CD4-positive, CD25-positive, alpha-beta regulatory T cell (primary cell): ENCODE measurements around the gene SERPINB13. TPM values are rescaled to one million over a fixed set of nuclear protein-coding genes. Genes with fewer than 3 reads are reported as not detected.

Experiments used
- ATAC-seq, 2 donors: fragments of 150-1000 bp; cut with Tn5 transposase; one replicate each; pipeline ENCODE4 v1.10.0; 2021; ENCODE audit warnings: low read depth in 2 of 2, moderate number of reproducible peaks in 2 of 2, moderate library complexity in 1 of 2
- DNase-seq, 3 donors: peaks; one replicate each; pipeline versions ENCODE4 v3.0.0 to v3.0.0-alpha.2; 2012 to 2022; ENCODE audit warnings: mixed read lengths in 1 of 3
- H3K27ac ChIP-seq: one replicate; pipeline ENCODE4 v1.7.0; 2013; ENCODE audit warnings: mild to moderate bottlenecking, low read length; ENCODE audit not compliant: insufficient read depth, poor library complexity, severe bottlenecking
- H3K27me3 ChIP-seq: one replicate; pipeline ENCODE4 v1.7.0; 2013; ENCODE audit warnings: low read length; ENCODE audit not compliant: control insufficient read depth, insufficient read depth
- H3K36me3 ChIP-seq: one replicate; pipeline ENCODE4 v1.7.0; 2013; ENCODE audit warnings: mild to moderate bottlenecking, low read length, moderate library complexity; ENCODE audit not compliant: control insufficient read depth, insufficient read depth
- H3K4me1 ChIP-seq: 2 replicates; pipeline ENCODE4 v1.7.0; 2013; ENCODE audit warnings: mild to moderate bottlenecking, low read length; ENCODE audit not compliant: insufficient read depth, control insufficient read depth, poor library complexity, severe bottlenecking
- H3K4me3 ChIP-seq: one replicate; pipeline ENCODE4 v1.7.0; 2013; ENCODE audit warnings: low read depth, mild to moderate bottlenecking, low read length, moderate library complexity
- H3K9me3 ChIP-seq, 2 experiments: 1 replicate in 1 of 2; 2 replicates in 1 of 2; pipeline ENCODE4 v1.7.0; 2013; ENCODE audit warnings: low read length in 2 of 2, mild to moderate bottlenecking in 1 of 2, moderate library complexity in 1 of 2; ENCODE audit not compliant: control insufficient read depth in 2 of 2
- H3K27ac Mint-ChIP-seq, 3 donors: one replicate each; pipeline ENCODE4 v1.8.0; 2020 to 2022; ENCODE audit warnings: mild to moderate bottlenecking in 3 of 3, mixed read lengths in 3 of 3, moderate library complexity in 2 of 3
- H3K27me3 Mint-ChIP-seq: one replicate; pipeline ENCODE4 v1.8.0; 2022; ENCODE audit warnings: mild to moderate bottlenecking, mixed read lengths
- H3K36me3 Mint-ChIP-seq: one replicate; pipeline ENCODE4 v1.8.0; 2020; ENCODE audit warnings: mixed read lengths
- H3K4me1 Mint-ChIP-seq, 4 donors: one replicate each; pipeline ENCODE4 v1.8.0; 2020 to 2022; ENCODE audit warnings: mixed read lengths in 4 of 4, mild to moderate bottlenecking in 1 of 4
- H3K4me3 Mint-ChIP-seq, 4 donors: one replicate each; pipeline ENCODE4 v1.8.0; 2020 to 2022; ENCODE audit warnings: mild to moderate bottlenecking in 4 of 4, mixed read lengths in 4 of 4, moderate library complexity in 3 of 4
- H3K9me3 Mint-ChIP-seq, 7 donors: one replicate each; pipeline ENCODE4 v1.8.0; 2020 to 2022; ENCODE audit warnings: mixed read lengths in 7 of 7, mild to moderate bottlenecking in 3 of 7, moderate library complexity in 2 of 7
- polyA plus RNA-seq, 4 donors: library from polyadenylated mRNA; unstranded; fragments of 300-500 nt; fragmentation: Illumina TruSeq; gene quantifications; one replicate each; pipeline ENCODE4 v1.2.3, GENCODE V29; 2021
- total RNA-seq: library from RNA; stranded (reverse); gene quantifications from one replicate; pipeline ENCODE4 v1.2.3, GENCODE V29; 2022

Gene SERPINB13
- total and polyA plus RNA-seq, 5 donors from 2014 or later: not detected

DNA sequence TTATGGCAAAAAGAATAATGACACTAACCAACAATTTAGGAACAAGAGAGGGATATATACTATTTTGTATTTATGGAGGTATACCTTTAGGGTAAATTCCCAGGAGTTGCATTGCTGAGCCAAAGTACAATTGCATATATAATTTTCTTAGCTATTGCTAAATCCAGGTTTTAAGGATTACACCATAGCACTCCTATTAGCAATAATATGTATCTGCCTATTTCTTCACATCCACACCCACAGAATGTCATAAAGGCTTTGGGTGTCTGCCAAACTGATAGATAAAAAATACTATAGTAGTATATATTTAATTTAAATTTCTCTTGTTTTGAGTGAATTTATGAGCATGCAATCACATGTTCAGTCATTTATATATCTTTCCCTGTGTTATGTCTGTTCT, 11.5 kb upstream of the SERPINB13 start:
- H3K36me3 ChIP-seq: no peaks in the 10 kb centered on the region
- H3K27me3 Mint-ChIP-seq: peaks cover 20% of the 10 kb centered on the region
- no peaks in the 10 kb centered on the region for H3K36me3 Mint-ChIP-seq
- no peaks in the 10 kb centered on the region for H3K4me1 Mint-ChIP-seq
- no peak overlapping the region for H3K4me3 Mint-ChIP-seq
- no peak overlapping the region for H3K27ac Mint-ChIP-seq
- no peak for DNase-seq
- H3K9me3 ChIP-seq: no peaks in the 10 kb centered on the region
- peaks cover 2% of the 10 kb centered on the region for H3K27me3 ChIP-seq
- H3K27ac ChIP-seq: no peak overlapping the region
- no peak for ATAC-seq
- H3K4me1 ChIP-seq: no peaks in the 10 kb centered on the region
- peaks cover 0 to 1% (median 0%) of the 10 kb centered on the region in 7 donors for H3K9me3 Mint-ChIP-seq
- H3K4me3 ChIP-seq: no peak overlapping the region

DNA sequence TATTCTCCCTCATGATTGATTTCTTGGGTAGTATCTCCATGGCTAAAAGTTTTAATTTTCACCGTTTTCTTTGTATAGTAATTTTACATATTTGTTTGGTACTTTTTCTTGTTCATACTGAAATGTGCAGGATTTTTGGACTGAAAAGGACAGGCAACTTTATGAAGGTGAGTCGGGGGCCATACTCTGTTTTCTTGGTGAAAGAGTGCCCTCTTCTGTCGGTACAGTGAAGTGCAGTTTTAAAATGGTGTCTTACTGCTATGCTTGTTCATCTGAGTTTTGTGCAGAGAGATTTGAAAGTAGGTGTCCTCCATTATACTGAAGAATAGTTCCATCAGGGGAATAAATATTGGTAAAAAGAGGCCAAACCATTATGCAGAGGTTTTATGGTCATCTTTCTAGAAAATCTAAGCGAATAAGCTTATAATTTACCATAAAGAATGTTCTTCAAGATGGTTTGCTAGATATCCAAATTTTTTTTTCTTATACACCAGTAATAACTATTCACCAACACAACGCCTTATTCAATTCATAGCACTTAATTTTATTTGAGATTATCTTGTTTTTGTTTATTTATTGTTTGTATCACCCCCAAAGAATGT, 8.7 kb upstream of the SERPINB13 start:
- H3K4me1 ChIP-seq: no peaks in the 10 kb centered on the region
- no peak for ATAC-seq
- peaks cover 2% of the 10 kb centered on the region for H3K27me3 ChIP-seq
- no peak overlapping the region for H3K27ac Mint-ChIP-seq
- no peak overlapping the region for H3K27ac ChIP-seq
- H3K27me3 Mint-ChIP-seq: peaks cover 14% of the 10 kb centered on the region
- no peaks in the 10 kb centered on the region for H3K4me1 Mint-ChIP-seq
- no peaks in the 10 kb centered on the region for H3K36me3 Mint-ChIP-seq
- no peak overlapping the region for H3K4me3 Mint-ChIP-seq
- DNase-seq: peak in 1 of 3 donors; percentile 46
- H3K9me3 Mint-ChIP-seq: peaks cover 0 to 1% (median 0%) of the 10 kb centered on the region in 7 donors
- H3K9me3 ChIP-seq: no peaks in the 10 kb centered on the region
- H3K4me3 ChIP-seq: no peak overlapping the region
- no peaks in the 10 kb centered on the region for H3K36me3 ChIP-seq

DNA sequence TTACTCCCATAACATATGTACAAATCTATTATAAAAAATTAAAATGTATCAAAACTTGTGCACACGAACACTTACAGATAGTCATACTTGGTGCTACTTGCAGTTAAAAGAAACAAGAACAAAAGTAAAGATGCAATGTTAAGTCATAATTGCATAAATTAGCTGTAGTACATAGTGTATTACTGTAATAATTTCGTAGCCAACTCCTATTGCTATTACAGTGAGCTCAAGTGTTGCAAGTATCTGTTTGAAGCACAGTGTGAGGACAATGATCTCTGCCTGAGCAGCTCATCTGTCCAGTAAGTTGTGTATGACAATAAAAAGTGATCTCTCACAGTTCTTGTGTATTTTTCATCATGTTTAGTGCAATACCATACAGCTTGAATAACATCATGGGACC, 7.5 kb upstream of the SERPINB13 start:
- no peaks in the 10 kb centered on the region for H3K9me3 ChIP-seq
- no peak overlapping the region for H3K27ac Mint-ChIP-seq

DNA sequence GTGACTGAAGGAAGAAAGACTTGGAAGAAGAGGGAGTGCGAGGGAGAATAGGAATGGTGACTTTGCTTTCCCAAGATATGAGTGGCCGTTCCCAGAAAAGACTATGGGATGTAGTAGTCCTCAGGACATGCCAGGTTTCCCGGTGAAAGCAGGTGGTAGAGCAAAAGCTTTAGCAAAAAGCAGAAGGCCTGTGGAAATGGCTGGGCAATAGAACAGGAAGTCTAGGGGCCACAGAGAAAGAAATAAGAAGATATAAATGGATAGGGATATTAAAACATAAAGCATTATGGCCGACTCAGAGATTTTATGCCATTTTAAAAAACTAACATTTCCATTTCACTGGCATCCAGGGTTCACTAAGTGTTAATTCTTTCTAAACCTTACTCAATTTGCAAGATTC, 1.2 kb upstream of the SERPINB13 start:
- no peaks in the 10 kb centered on the region for H3K4me1 ChIP-seq
- DNase-seq: no peak
- H3K27ac ChIP-seq: no peak overlapping the region
- Mint-ChIP-seq H3K36me3 (no peaks in the 10 kb centered on the region), H3K27ac (no peak overlapping the region), H3K4me3 (no peak overlapping the region), H3K4me1 (no peaks in the 10 kb centered on the region), H3K27me3 (no peaks in the 10 kb centered on the region), H3K9me3 (no peaks in the 10 kb centered on the region)
- H3K27me3 ChIP-seq: peaks cover 2% of the 10 kb centered on the region
- H3K4me3 ChIP-seq: no peak overlapping the region
- no peaks in the 10 kb centered on the region for H3K9me3 ChIP-seq
- no peak for ATAC-seq
- no peaks in the 10 kb centered on the region for H3K36me3 ChIP-seq

More for the DNA sequence above, 7.5 kb upstream of the SERPINB13 start:
- DNase-seq: no peak
- Histone ChIP-seq H3K27me3 (peaks cover 2% of the 10 kb centered on the region), H3K27ac (no peak overlapping the region), H3K4me3 (no peak overlapping the region), H3K4me1 (no peaks in the 10 kb centered on the region), H3K36me3 (no peaks in the 10 kb centered on the region)
- Mint-ChIP-seq H3K4me1 (no peaks in the 10 kb centered on the region), H3K9me3 (peaks cover 0 to 1% (median 0%) of the 10 kb centered on the region in 7 donors), H3K36me3 (no peaks in the 10 kb centered on the region), H3K27me3 (peaks cover 9% of the 10 kb centered on the region), H3K4me3 (no peak overlapping the region)
- ATAC-seq: no peak

DNA sequence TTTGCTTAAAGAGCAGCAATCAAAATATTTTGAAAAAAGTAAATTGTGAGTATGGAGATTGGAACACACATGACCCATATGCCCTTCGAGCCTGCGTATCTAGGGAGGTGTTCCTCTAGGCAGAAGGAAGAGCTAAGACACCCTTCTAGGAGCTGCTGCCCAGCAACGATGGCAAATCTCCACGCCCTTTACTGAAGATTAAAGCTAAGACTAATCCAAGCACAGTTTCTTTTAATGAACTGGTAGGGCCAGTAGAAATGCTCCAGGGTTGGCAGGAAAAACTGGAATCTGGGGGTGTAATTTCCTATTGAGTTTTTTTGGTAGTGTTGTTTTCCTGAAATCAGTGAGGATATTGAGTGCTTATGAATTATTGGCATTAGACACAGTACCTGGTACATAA, 712 bp upstream of the SERPINB13 start:
- Histone ChIP-seq H3K4me3 (no peak overlapping the region), H3K4me1 (no peaks in the 10 kb centered on the region), H3K9me3 (no peaks in the 10 kb centered on the region), H3K27ac (no peak overlapping the region), H3K27me3 (no peaks in the 10 kb centered on the region), H3K36me3 (no peaks in the 10 kb centered on the region)
- Mint-ChIP-seq H3K4me1 (no peaks in the 10 kb centered on the region), H3K27me3 (no peaks in the 10 kb centered on the region), H3K27ac (no peak overlapping the region), H3K9me3 (no peaks in the 10 kb centered on the region), H3K36me3 (no peaks in the 10 kb centered on the region), H3K4me3 (no peak overlapping the region)
- no peak for ATAC-seq
- DNase-seq: no peak

DNA sequence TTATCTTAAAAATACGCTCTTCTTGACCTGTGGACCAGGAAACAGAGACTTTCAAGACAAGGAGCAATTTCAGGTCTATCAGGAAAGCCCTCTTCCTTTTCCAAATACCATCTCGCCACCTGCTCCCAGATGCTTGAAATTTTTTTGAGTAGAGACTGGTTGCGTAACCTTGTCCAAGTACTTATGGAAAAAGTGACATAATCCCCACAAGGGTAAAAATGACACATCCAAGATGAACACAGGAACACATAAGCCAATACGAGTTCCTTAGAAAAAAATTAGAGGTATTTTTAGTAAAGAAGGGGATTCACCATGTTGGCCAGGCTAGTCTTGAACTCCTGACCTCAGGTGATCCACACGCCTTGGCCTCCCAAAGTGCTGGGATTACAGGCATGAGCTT, 1.8 kb downstream of the SERPINB13 start:
- no peaks in the 10 kb centered on the region for H3K27me3 ChIP-seq

DNA sequence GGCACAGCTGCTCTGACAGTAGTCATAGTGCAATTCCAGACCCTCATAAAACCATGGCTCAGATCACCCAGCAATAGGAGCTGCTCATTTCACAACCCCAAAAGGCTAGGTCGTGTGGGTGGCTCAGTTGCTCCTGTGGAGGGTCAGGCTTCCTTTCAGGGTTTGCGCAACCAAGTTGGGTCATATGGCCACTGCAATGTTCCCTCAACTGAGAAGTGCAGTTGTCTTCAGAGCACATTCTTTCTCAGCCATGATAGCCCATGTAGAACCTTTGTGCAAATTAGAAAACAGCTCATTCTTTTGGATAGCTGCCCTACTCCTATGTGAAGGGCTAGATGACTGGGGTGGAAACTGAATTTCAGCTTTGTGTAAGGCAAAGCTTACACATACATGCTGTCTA, 3.2 kb downstream of the SERPINB13 start:
- no peak for ATAC-seq

More for the DNA sequence above, 1.8 kb downstream of the SERPINB13 start:
- H3K9me3 ChIP-seq: no peaks in the 10 kb centered on the region
- Mint-ChIP-seq H3K4me3 (no peak overlapping the region), H3K27ac (no peak overlapping the region), H3K27me3 (no peaks in the 10 kb centered on the region), H3K9me3 (no peaks in the 10 kb centered on the region), H3K4me1 (no peaks in the 10 kb centered on the region), H3K36me3 (no peaks in the 10 kb centered on the region)
- no peak overlapping the region for H3K27ac ChIP-seq
- H3K4me1 ChIP-seq: no peaks in the 10 kb centered on the region
- no peaks in the 10 kb centered on the region for H3K36me3 ChIP-seq
- no peak for ATAC-seq
- DNase-seq: no peak
- no peak overlapping the region for H3K4me3 ChIP-seq

DNA sequence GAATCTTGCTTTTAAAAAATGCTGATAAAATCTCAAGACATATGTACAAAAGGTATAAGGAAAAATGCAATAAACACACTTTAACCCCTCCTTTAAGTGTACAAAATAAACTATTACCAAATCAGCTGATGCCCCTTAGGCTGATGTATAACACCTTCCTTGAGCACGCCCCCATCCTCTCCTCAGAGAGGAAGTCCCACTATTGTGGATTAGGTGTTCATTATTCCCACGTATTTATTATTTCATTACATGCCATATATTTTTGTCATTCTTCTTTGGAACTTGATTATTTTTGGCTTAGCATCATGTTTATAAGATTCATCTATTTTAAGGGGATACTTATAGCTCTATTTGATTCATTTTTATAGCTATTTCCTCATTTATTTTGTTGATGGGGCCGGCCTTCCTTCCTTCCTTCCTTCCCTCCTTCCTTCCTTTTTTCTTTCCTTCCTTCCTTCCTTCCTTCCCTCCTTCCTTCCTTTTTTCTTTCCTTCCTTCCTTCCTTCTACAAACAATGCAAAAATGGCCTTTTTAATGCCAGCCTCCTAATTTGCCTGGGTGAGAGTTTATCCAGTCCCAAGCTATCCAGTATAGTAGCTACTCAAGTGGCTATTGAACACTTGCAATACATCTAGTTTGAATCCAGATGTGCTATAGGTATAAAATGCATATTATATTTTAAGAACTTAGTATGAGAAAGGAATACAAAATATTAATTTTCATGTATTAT, 4.0 kb downstream of the SERPINB13 start:
- Mint-ChIP-seq H3K9me3 (no peaks in the 10 kb centered on the region), H3K36me3 (no peaks in the 10 kb centered on the region), H3K4me3 (no peak overlapping the region), H3K27ac (no peak overlapping the region), H3K27me3 (no peaks in the 10 kb centered on the region), H3K4me1 (no peaks in the 10 kb centered on the region)
- Histone ChIP-seq H3K27me3 (no peaks in the 10 kb centered on the region), H3K4me3 (no peak overlapping the region), H3K36me3 (no peaks in the 10 kb centered on the region), H3K27ac (no peak overlapping the region), H3K9me3 (no peaks in the 10 kb centered on the region), H3K4me1 (no peaks in the 10 kb centered on the region)
- ATAC-seq: no peak
- DNase-seq: no peak

More for the DNA sequence above, 3.2 kb downstream of the SERPINB13 start:
- Histone ChIP-seq H3K4me3 (no peak overlapping the region), H3K36me3 (no peaks in the 10 kb centered on the region), H3K27me3 (no peaks in the 10 kb centered on the region), H3K9me3 (no peaks in the 10 kb centered on the region), H3K27ac (no peak overlapping the region), H3K4me1 (no peaks in the 10 kb centered on the region)
- H3K36me3 Mint-ChIP-seq: no peaks in the 10 kb centered on the region
- no peak overlapping the region for H3K27ac Mint-ChIP-seq
- H3K9me3 Mint-ChIP-seq: no peaks in the 10 kb centered on the region
- DNase-seq: no peak
- H3K4me3 Mint-ChIP-seq: no peak overlapping the region
- H3K27me3 Mint-ChIP-seq: no peaks in the 10 kb centered on the region
- H3K4me1 Mint-ChIP-seq: no peaks in the 10 kb centered on the region
